ENCODE data around the gene DLEU7. TPM values are rescaled to one million over a fixed set of nuclear protein-coding genes. Genes with fewer than 3 reads are reported as not detected.

Gene DLEU7
- total RNA-seq, 3 donors from 2014 or later, result 0.15 to 0.66 (median 0.48) TPM

DNA sequence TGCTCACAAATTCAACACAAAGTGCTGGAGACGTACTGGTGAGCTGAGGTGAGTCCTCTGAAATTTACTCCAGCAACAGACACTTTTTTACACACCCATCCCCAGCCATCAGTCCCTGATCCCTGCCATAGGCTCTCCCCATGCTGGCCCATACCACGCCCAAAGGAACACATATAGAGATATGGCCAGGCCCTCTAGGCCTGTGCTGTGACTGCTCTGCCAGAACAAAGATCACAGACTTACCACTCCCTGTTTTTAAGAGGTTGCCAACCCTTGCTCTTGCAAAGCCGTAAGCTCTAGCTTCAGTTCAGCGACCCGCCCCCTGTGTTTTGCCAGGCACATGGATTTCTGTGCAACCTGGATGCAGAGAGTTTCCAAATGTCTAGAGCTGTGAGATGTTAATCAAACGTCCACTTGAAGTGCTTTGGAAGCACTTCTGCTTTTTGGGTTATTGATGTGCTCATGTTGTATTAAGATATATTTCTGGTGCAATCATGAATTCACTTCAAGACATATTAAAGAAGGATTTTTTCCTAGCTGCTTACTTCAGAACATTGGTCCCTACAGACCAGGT is 59.7 kb downstream of the DLEU7 start:
- Histone ChIP-seq H3K27ac (no peak overlapping the region), H3K4me1 (no peaks in the 10 kb centered on the region), H3K36me3 (no peaks in the 10 kb centered on the region), H3K4me3 (no peak overlapping the region), H3K9me3 (no peaks in the 10 kb centered on the region), H3K27me3 (no peaks in the 10 kb centered on the region)
- intact Hi-C loops (cut with DNase I; ENCODE audit: low total_unique reads), result no loop called here
- DNase-seq (ENCODE audit: low spot score in 2 of 2), result no peak
- no peak for TF ChIP-seq POLR2AphosphoS5 (IDR thresholded peaks at IDR 0.05)

DNA sequence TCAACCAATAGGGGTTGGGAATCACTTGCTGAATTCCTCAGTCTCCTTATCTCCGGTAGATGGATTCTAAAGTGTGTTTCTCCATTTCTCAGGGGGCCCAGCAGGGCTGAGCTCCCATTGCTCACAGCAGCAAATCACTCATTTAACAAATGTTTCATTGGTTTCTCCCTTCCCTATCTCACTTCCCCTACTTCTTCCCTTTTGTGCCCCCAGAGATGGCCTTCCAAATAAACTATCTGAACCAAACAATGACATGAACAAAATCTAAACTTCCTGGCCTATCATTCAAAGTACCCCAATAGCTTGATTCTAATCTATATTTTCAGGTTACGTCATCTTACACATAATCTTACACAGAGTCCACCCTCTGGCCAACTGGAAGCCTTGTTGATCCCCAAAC is 60.4 kb downstream of the DLEU7 start:
- Histone ChIP-seq H3K4me3 (no peak overlapping the region), H3K4me1 (no peaks in the 10 kb centered on the region), H3K36me3 (no peaks in the 10 kb centered on the region), H3K27me3 (no peaks in the 10 kb centered on the region), H3K9me3 (no peaks in the 10 kb centered on the region), H3K27ac (no peak overlapping the region)
- no peak for DNase-seq (ENCODE audit: low spot score in 2 of 2)
- no peak for TF ChIP-seq POLR2AphosphoS5 (IDR thresholded peaks at IDR 0.05)
- TF ChIP-seq POLR2A (IDR thresholded peaks at IDR 0.05), result no peak
- TF ChIP-seq CTCF (IDR thresholded peaks at IDR 0.05), result no peak
- intact Hi-C loops (cut with DNase I; ENCODE audit: low total_unique reads), result no loop called here

DNA sequence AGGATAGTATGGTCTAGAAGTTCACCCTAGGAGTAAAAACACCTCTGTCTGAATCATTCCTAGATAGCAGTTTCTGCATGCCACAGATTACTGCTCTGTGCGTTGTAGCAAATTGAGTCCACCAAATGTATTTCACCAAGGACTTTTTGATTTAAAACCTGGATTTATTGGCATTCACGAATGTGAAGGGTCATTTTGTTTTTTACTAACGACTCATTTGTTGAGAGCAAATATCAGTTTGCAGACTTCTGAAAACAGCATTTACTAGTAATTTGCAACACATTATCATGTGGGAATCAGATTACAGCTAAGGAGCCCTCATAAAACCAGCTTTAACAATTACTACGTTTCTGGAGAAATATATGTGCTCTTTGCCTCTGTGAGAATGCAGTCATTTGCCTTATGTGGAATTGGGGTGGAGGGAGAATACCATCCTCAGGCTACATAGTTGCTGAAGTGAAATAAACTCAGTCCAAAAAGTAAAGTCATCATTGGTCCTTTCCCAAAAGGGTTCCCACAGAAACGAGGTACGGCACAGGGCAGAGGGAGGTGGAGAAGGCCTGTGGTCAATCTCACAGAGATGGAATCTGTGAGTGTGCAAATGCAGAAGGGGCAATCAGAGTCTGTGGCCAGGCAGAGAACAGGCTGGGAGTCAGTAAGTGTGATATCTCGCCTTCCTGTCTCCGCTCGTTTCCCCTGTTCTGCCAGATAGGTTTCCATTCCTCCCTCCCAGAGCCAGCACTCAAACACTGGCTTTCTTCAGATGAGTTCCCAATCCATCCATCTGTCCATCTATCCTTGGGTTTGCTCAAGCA is 63.1 kb downstream of the DLEU7 start:
- Histone ChIP-seq H3K27me3 (no peaks in the 10 kb centered on the region), H3K27ac (no peak overlapping the region), H3K4me3 (no peak overlapping the region), H3K9me3 (peaks cover 0 to 5% of the 10 kb centered on the region in 2 donors), H3K36me3 (no peaks in the 10 kb centered on the region), H3K4me1 (no peaks in the 10 kb centered on the region)
- intact Hi-C loops (cut with DNase I; ENCODE audit: low total_unique reads), result no loop called here
- no peak for TF ChIP-seq CTCF (IDR thresholded peaks at IDR 0.05)
- no peak for TF ChIP-seq POLR2A (IDR thresholded peaks at IDR 0.05)
- TF ChIP-seq POLR2AphosphoS5 (IDR thresholded peaks at IDR 0.05), result no peak
- DNase-seq (ENCODE audit: low spot score in 2 of 2), result no peak

DNA sequence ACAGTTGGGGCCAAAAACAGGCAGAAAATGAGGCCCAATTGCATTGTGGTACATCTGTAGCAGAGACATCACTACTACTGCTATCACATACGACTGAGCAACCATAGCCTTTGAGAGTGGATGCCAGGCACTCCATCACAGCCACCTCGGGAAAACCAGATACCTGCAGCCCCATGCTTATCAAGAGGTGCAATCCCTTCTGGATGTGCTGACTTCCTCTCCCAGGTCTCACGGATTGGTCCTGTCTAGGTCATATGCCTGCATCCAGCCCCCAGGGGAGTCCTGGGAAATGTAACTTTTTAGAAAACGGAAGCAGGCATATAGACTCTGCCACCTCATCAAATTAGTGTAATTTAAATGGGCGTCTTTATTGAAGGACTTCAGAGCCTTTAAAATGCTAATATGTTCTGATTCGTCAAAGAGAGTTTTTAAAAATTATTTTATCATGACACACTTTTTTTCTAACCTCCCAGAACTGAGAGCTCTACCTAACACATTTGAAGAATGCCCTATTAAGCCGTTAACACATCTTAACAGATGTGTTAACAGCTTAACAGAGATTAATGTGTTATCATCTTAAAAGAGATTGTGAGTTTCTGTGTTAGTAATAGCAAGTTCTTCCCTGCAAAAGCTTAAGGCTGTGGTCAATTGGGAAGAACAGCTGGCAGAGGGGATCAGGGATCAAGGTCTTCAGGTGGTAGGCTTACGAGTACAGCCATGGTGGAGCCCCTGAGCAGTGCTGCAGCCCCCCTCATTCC is 63.9 kb downstream of the DLEU7 start:
- Histone ChIP-seq H3K4me1 (no peaks in the 10 kb centered on the region), H3K27ac (no peak overlapping the region), H3K36me3 (no peaks in the 10 kb centered on the region), H3K9me3 (peaks cover 0 to 7% of the 10 kb centered on the region in 2 donors), H3K4me3 (no peak overlapping the region), H3K27me3 (no peaks in the 10 kb centered on the region)
- no peak for DNase-seq (ENCODE audit: low spot score in 2 of 2)
- intact Hi-C loops (cut with DNase I; ENCODE audit: low total_unique reads), result no loop called here
- TF ChIP-seq CTCF (IDR thresholded peaks at IDR 0.05), result no peak
- TF ChIP-seq POLR2AphosphoS5 (IDR thresholded peaks at IDR 0.05), result no peak
- no peak for TF ChIP-seq POLR2A (IDR thresholded peaks at IDR 0.05)

Other genes with a start within 250 kb of the DLEU7 start
- 10 to 100 TPM; 37.8 to 69.8 (median 61.6) TPM for gene RNASEH2B, start 66.1 kb upstream of the DLEU7 start, total RNA-seq